ENCODE measurements around the gene IGFL1. TPM values are rescaled to one million over a fixed set of nuclear protein-coding genes. Genes with fewer than 3 reads are reported as not detected.
"Not testable (repeated sequence)": the region's sequence is repeated elsewhere in the genome, so short reads cannot be mapped to it uniquely, and the experiment has no call there.

The IGFL1 gene
- total RNA-seq, 1 donor from 2014 or later, result not detected

GRCh38 chr19:46186101-46186716, 43.3 kb upstream of the IGFL1 start:
- DNase-seq (no peak), ATAC-seq (no peak)
- no peaks in the 10 kb centered on the region for H3K4me1 ChIP-seq
- intact Hi-C loops (cut with DNase I), result loop anchor here (10.0 kb wide), 1 partner anchor 101 kb away; no protein-coding TSS in a partner anchor
- peaks cover 22% of the 10 kb centered on the region for H3K27me3 ChIP-seq
- no peak overlapping the region for H3K4me3 ChIP-seq
- H3K27ac ChIP-seq, result no peak overlapping the region
- no peaks in the 10 kb centered on the region for H3K9me3 ChIP-seq
- no peak for TF ChIP-seq CTCF (IDR thresholded peaks at IDR 0.05)
- no peaks in the 10 kb centered on the region for H3K36me3 ChIP-seq

- Histone ChIP-seq H3K36me3 (no peaks in the 10 kb centered on the region), H3K9me3 (no peaks in the 10 kb centered on the region), H3K27me3 (peaks cover 22% of the 10 kb centered on the region), H3K4me1 (no peaks in the 10 kb centered on the region), H3K27ac (no peak overlapping the region), H3K4me3 (no peak overlapping the region)
- ATAC-seq, result no peak
- no peak for DNase-seq
- TF ChIP-seq CTCF (IDR thresholded peaks at IDR 0.05), result no peak
- intact Hi-C loops (cut with DNase I), result loop anchor here (10.0 kb wide), 1 partner anchor 102 kb away; no protein-coding TSS in a partner anchor
These were observed 42.8 kb upstream of the IGFL1 start for GRCh38 chr19:46186717-46187101.

- intact Hi-C loops (cut with DNase I), result loop anchor here (10.0 kb wide), 1 partner anchor 105 kb away; no protein-coding TSS in a partner anchor
- ATAC-seq, result peak; percentile 47
These were observed 39.3 kb upstream of the IGFL1 start for GRCh38 chr19:46189971-46190888.

GRCh38 chr19:46191356-46191755, 38.2 kb upstream of the IGFL1 start:
- Histone ChIP-seq H3K4me1 (no peaks in the 10 kb centered on the region), H3K27me3 (peaks cover 23% of the 10 kb centered on the region), H3K27ac (no peak overlapping the region), H3K9me3 (no peaks in the 10 kb centered on the region), H3K4me3 (no peak overlapping the region), H3K36me3 (no peaks in the 10 kb centered on the region)
- intact Hi-C loops (cut with DNase I), result no loop called here
- no peak for ATAC-seq
- DNase-seq, result no peak
- no peak for TF ChIP-seq CTCF (IDR thresholded peaks at IDR 0.05)

More at GRCh38 chr19:46189971-46190888, 39.3 kb upstream of the IGFL1 start:
- Histone ChIP-seq H3K36me3 (no peaks in the 10 kb centered on the region), H3K9me3 (no peaks in the 10 kb centered on the region), H3K27me3 (peaks cover 22% of the 10 kb centered on the region), H3K4me1 (no peaks in the 10 kb centered on the region), H3K27ac (no peak overlapping the region), H3K4me3 (no peak overlapping the region)
- no peak for TF ChIP-seq CTCF (IDR thresholded peaks at IDR 0.05)
- DNase-seq, result no peak

- no peaks in the 10 kb centered on the region for H3K9me3 ChIP-seq
- H3K36me3 ChIP-seq, result no peaks in the 10 kb centered on the region
- ATAC-seq (peak; percentile 42), DNase-seq (no peak)
- no peak overlapping the region for H3K27ac ChIP-seq
- no peak for TF ChIP-seq CTCF (IDR thresholded peaks at IDR 0.05)
- H3K4me1 ChIP-seq, result no peaks in the 10 kb centered on the region
- H3K4me3 ChIP-seq, result no peak overlapping the region
- intact Hi-C loops (cut with DNase I), result no loop called here
- H3K27me3 ChIP-seq, result peaks cover 28% of the 10 kb centered on the region
These were observed 37.6 kb upstream of the IGFL1 start for GRCh38 chr19:46191972-46192371.

GRCh38 chr19:46192626-46192991, 36.9 kb upstream of the IGFL1 start:
- H3K27ac ChIP-seq; DNase-seq; intact Hi-C loops (cut with DNase I); ATAC-seq; H3K36me3 ChIP-seq; H3K4me3 ChIP-seq; H3K9me3 ChIP-seq; H3K4me1 ChIP-seq: not testable (repeated sequence)
- H3K27me3 ChIP-seq, result peaks cover 28% of the 10 kb centered on the region
